Stimulated activated CD8-positive, alpha-beta memory T cell treated with anti-CD3 and anti-CD28 coated beads, Interleukin-7, amount 100 ng/mL, for 24 hours (primary cell): ENCODE data around the gene PXMP2.

Source experiments
- DNase-seq: peaks from one replicate; pipeline ENCODE4 v3.0.0-alpha.2; 2020; ENCODE audit warnings: low read depth

PXMP2 gene

GRCh38 chr12:132695431-132695830, 8.0 kb downstream of the PXMP2 start:
- no peak for DNase-seq

GRCh38 chr12:132698341-132698740, 11.0 kb downstream of the PXMP2 start:
- no peak for DNase-seq

DNA sequence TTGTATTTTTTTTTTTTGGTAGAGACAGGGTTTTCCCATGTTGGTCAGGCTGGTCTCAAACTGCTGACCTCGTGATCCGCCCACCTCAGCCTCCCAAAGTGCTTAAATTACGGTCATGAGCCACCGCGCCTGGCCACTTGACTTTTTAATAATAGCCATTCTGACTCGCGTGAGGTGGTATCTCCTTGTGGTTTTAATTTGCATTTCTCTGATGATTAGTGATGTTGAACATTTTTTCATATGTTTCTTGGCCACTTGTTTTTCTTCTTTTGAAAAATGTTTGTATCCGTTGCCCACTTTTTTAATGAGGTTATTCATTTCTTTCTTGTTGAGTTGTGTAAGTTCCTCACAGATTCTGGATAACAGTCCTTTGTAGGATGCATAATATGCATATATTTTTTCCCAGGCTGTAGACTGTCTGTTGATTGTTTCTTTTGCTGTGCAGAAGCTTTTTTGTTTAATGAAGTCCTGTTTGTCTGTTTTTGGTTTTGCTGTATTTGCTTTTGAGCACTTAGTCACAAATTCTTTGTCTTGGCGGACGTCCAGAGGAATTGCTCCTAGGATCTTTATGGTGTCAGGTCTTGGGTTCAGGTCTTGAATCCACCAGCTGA, 12.9 kb downstream of the PXMP2 start:
- DNase-seq: no peak

- no peak for DNase-seq
Measured at GRCh38 chr12:132702640-132703039, 15.3 kb downstream of the PXMP2 start.

DNA sequence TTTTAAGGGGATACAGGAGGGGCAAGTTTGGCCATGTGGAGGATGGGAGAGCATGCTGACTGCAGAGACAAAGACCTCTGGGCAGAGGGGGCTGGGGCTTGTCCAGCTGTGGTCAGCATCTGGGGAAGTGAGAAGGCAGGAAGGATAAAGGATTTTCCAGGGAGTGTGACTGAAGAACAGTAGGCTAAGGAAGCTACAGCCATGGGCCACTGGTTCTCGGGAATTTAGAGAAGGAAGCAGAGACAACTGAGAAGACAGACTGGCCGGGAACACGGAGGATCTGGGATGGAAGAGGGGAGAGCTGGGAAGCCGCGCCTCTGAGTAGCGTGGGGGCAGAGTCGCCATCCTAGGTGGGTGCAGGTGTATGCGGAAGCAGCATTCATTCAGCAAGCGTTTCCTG, 16.3 kb downstream of the PXMP2 start:
- no peak for DNase-seq

DNA sequence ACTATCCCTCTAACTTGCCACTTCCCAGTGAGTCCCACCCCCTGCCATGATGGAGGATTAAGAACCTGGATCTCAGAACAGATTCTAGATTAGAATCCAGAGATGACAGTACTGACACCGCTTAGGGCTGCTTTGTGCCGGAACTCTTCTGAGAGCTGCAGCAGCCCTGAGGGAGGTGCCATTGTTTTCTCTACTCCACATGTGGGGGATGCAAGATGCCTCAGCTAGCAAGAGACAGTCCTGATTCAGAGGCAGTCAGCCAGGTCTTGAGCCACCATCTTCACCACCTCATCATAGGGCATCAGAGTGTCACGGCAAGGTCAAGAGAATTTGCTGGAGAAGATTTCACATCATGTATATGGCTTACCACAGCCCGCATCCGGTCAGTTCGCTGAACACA, 19.9 kb downstream of the PXMP2 start:
- DNase-seq: no peak

- no peak for DNase-seq
Measured at GRCh38 chr12:132708150-132708549, 20.8 kb downstream of the PXMP2 start.

DNA sequence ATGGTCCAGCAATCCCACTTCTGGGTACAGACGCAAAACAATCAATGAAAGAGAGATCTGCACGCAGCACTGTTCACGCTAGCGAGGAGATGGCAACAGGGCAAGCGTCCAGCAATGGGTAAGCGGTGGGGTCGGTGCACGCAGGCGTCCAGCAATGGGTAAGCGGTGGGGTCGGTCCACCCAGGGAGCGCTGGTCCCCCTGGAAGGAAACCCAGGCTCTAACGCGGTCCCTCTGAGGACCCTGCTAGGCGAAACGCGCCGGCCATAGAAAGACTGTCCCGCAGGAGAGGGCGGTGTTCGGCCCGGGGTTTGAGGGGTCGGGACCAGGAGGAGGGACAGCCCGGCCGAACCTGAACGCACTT, 22.6 kb downstream of the PXMP2 start:
- DNase-seq: no peak

- DNase-seq: peak; percentile 68
Measured at GRCh38 chr12:132710405-132711079, 23.2 kb downstream of the PXMP2 start, which contains the start of gene PGAM5. Gene PGAM5 (plus strand): TSS chr12:132710842. CDS start chr12:132710877, 35 bp downstream.

DNA sequence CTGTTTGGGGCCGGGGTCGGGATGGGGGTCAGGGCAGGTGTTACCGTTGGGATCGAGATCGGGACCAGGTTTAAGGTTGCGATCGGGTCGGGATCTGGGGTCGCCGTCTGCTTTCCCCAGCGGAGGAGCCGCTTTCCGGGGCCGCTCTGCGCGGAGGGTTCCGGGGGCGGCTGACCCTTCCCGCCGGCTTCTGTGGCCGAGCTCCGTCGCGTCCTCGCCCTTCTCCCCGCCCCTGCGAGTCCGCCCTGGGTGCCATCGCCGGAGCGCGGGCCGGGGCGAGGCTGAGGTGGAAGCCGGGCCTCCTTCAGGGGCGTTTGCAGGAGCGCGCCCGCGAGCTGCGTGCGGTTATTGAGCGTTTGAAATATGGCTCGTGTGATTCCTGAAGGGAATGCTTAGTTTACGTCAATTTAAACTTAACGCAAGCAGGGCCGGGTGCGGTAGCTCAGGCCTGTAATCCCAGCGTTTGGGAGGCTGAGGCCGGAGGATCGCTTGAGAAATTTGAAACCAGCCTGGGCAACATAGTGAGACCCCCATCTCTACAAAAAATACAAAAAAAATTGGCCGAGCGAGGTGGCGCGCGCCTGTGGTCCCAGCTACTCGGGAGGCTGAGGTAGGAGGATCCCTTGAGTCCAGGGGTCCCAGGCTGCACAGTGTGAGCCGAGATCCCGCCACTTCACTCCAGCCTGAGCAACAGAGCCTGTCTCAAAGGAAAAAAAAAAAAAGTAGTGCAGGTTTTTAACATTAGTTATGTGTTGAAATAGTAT, 23.9 kb downstream of the PXMP2 start:
- no peak for DNase-seq

- no peak for DNase-seq
Measured at GRCh38 chr12:132713123-132713522, 25.7 kb downstream of the PXMP2 start.

DNA sequence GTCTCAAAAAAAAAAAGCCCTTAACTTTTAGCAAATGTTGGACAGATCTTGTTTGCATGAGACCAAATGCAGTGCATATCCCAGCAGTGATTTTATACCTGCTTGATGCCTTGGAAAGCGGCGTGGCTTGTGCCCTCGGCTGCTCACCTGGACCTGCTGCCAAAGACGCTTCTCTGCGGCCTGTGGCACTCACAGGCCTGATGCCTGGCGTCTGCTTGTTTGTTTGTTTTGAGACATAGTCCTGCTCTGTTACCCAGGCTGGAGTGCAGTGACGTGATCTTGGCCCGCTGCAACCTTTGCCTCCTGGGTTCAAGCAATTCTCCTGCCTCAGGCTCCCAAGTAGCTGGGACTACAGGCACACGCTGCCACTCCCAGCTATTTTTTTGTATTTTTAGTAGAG, 28.5 kb downstream of the PXMP2 start:
- no peak for DNase-seq

DNA sequence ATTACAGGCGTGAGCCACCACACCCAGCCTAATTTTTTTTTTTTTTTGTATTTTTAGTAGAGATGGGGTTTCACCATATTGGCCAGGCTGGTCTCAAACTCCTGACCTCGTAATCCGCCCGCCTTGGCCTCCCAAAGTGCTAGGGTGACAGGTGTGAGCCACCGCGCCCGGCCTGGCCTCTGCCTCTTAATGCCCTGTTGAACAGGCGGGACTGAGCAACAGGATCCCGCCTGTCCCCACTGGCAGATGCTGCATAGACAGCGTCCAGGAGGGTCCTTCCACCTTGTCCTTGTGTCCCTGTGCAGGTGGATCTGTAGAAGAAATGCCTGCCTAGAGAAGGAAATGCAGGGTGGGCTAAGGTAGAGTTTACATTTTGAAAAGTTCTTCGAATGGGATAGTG, 29.0 kb downstream of the PXMP2 start:
- no peak for DNase-seq

DNA sequence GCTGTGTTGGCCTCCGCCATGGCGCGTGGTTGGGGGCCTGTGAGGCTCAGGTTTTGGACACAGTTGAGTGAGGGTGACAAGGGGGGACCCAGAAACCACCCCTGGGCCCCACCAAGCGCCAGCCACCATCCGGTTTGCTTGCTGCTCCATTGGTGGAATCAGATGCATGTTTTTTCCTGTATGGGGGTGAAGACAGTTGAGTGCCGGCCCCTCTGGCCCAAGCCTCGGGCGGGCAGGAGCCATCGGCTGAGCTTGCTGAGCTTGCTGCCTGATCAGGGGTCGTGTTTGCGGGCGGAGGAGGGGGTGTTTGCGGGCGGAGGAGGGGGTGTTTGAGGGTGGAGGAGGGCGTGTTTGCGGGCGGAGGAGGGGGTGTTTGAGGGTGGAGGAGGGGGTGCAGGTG, 29.6 kb downstream of the PXMP2 start:
- DNase-seq: no peak

- DNase-seq: no peak
Measured at GRCh38 chr12:132717531-132718387, 30.4 kb downstream of the PXMP2 start.

DNA sequence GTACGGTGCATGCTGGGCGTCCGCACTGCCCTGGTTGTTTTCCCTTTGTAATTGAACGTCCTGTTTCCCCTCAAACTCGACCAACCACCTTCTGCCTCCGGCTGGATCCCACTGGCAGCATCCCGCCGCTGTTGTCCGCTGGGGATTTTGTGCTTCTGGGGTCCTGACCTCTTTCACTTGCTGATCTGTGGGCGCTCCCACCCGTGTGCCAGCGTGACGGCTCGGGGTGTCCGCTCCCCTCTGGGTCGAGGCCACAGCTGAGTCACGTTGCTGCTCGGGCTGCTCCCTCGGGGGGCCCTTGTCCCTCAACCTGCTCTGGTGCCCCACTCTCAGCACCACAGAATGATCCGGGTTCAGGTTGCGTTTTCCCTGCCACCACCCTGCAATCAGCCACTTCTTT, 31.3 kb downstream of the PXMP2 start:
- no peak for DNase-seq

DNA sequence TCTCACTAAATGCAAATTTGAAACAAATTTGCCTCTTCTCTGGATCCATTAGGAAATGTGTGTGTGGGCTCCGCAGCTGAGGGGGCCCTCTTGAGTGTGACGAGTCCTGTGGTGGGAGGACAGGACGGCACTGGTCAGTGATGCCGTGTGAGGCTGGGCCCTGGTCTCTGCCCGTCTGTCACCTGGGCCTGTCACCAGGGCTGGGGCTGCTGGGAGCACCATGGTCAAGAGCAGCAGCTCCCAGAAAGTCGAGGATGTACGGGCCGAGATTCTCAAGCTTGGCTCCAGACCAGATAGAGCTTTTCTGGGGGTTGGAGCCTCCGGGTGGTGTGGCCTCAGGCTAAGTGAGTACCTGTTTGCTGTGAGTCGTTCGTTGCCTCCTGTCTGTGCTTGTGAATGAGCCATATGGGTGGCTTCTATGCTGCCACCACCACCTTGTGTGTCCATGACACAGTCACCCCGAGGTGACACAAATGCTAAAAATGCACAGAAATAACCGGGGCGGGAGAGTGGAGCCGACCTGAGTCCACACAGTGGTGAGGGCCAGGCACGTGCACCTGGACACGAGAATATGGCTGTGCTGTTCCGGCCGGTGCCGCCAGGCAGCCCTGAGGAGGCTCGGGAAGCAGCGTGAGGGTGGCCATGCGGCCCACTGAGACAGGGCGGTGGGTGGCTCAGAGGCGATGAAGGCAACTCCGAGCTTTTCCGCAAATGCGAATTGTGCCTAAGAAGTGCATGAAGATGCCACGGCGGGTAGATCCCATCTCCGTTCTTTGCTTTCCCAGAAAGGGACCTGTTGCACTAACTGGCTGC, 32.0 kb downstream of the PXMP2 start:
- DNase-seq: no peak

DNA sequence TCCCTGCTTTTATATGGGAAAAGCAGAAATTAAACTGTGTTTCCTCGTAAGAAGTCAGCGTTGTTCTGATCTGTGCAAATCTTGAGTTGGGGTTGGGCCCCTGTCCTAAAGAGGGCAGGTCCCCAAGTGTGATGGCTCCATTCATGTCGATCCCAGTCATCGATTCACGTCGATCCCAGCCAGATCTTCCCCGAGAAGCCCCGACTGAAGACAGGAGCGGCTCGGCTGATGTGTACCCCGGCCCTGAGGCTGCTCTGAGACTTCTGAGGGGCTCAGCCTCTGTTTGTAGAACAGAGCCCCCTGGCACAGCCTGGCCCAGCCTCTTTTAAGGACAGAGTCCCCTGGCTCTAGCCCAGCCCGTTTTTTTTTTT, 32.6 kb downstream of the PXMP2 start:
- DNase-seq: no peak

DNA sequence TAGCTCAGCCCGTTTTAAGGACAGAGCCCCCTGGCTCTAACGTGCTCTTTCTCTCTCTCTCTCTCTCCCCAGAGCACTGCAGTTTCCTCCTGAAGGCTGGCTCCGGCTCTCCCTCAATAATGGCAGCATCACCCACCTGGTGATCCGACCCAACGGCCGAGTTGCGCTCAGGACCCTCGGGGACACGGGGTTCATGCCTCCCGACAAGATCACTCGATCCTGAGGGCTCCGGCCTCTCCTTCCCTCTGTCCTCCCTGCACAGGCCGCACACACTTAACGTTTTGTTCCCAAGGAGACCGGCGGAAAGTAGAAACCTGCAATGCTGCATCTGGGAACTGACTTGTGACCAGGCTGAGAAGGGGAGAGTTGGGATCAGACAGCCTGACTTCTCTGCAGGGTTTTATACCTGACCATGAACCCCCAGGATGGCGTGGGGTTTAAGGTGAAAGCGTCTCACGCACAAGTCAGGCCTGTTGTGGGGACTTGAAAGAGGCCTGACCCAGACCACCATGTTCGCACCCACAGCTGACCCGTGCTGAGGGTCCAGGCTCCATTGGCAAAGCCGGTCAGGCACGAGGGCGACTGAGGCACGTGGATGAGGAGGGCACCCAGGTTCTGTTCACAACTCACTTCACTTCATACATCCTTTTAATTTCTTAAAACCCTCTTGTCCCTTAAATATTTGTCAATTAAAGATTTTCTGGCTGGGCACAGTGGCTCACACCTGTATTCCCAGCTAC, 33.4 kb downstream of the PXMP2 start:
- DNase-seq: no peak

- no peak for DNase-seq
Measured at GRCh38 chr12:132723015-132723763, 35.8 kb downstream of the PXMP2 start.
